Stimulated activated CD8-positive, alpha-beta memory T cell treated with anti-CD3 and anti-CD28 coated beads, Interleukin-7, amount 100 ng/mL, for 1 hour (primary cell): ENCODE data around the gene SAMD14.

Source experiments
- DNase-seq, 2 donors: peaks; one replicate each; pipeline ENCODE4 v3.0.0-alpha.2; 2020; ENCODE audit warnings: low read depth in 2 of 2

The SAMD14 gene

GRCh38 chr17:50148226-50149090, 18.5 kb upstream of the SAMD14 start:
- DNase-seq, result peak; percentile 53 to 54

GRCh38 chr17:50147841-50148225, 17.9 kb upstream of the SAMD14 start:
- DNase-seq, result no peak

- DNase-seq, result no peak
Observed at GRCh38 chr17:50146927-50147665, 17.1 kb upstream of the SAMD14 start.

GRCh38 chr17:50146230-50146926, 16.4 kb upstream of the SAMD14 start:
- no peak for DNase-seq

- no peak for DNase-seq
Observed at GRCh38 chr17:50145532-50146229, 15.7 kb upstream of the SAMD14 start.

- no peak for DNase-seq
Observed at GRCh38 chr17:50144845-50145531, 15.0 kb upstream of the SAMD14 start.

- DNase-seq, result no peak
Observed at GRCh38 chr17:50144355-50144754, 14.4 kb upstream of the SAMD14 start.

- no peak for DNase-seq
Observed at GRCh38 chr17:50143461-50144176, 13.7 kb upstream of the SAMD14 start.

- no peak for DNase-seq
Observed at GRCh38 chr17:50141745-50142110, 11.8 kb upstream of the SAMD14 start.

- no peak for DNase-seq
Observed at GRCh38 chr17:50141026-50141744, 11.2 kb upstream of the SAMD14 start.

GRCh38 chr17:50139950-50140885, 10.3 kb upstream of the SAMD14 start:
- peak in 1 of 2 donors; percentile 77 for DNase-seq

- DNase-seq, result no peak
Observed at GRCh38 chr17:50139185-50139783, 9.3 kb upstream of the SAMD14 start.

- no peak for DNase-seq
Observed at GRCh38 chr17:50137042-50137441, 7.1 kb upstream of the SAMD14 start.

GRCh38 chr17:50136096-50136687, 6.2 kb upstream of the SAMD14 start:
- no peak for DNase-seq

GRCh38 chr17:50135316-50136095, 5.5 kb upstream of the SAMD14 start:
- DNase-seq, result no peak

GRCh38 chr17:50134206-50135110, 4.5 kb upstream of the SAMD14 start:
- DNase-seq, result no peak
